NCI-H69 (cell line): Measurements from ENCODE around the gene SIKE1.
"Not testable (repeated sequence)": the region's sequence is repeated elsewhere in the genome, so short reads cannot be mapped to it uniquely, and the experiment has no call there.

Experiments
- DNase-seq: peaks from one replicate; lab custom pipeline; 2025; lab: John Stamatoyannopoulos, UW

SIKE1 gene

DNA sequence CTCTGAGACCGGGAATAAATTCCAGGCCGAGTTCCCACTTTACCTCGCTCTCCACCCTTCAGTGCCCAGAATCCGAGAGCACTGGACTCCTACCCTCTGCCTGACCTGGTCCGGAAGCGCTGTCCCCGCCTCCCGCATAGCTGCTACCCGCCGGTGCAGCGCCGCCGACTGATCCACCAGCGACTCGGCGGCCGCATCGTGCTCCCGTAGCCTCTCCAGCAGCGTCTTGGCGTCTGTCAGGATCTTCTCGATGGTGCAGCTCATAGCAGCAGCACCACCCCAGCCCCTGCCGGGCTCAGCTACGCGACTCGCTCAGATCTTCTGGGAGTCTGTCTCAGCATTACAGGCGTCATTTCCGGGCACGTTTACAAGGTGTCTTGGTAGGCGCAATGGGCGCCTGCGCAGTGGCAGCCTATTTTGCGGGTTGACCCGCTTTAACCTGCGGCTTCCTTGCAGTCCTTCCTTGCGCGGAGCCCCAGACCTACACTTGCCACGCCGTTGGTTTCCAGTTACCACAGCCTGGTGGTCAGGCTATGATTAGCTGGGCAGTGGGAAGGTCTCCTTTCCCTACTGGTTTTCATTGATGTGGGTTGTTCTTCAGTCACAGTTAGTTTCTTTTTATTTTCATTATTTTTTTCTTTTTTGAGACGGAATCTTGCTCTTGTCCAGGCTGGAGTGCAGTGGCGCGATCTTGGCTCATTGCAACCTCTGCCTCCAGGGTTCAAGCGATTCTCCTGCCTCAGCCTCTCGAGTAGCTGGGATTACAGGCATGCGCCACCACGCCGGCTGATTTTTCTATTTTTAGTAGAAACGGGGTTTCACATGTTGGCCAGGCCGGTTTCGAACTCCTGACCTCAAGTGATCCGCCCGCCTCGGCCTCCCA lies at the start of gene SIKE1:
SIKE1 (minus strand) TSS at position 342 of the 883 bp plus-strand sequence; CDS start at position 264, 78 bp downstream.
- DNase-seq, result peak; percentile 92

DNA sequence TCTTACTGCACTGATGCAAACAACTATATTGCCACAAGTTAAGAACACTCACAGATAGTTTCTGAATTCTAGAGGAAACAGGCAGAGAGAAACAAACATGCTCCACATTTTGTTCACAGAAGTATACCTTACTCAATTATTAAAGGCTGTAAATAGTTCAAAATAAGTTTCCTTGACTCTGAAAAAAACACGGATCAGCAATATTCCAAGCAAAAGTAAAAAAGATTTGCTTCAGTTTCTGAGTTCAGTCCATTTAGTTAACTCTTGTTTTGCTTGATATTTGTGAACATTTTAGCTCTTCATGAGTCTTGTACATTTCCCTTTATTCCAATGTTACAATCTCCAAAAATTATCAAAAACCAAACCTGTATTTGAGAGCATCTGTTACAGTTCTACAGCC lies 49.6 kb upstream of the SIKE1 start:
- not testable (repeated sequence) for DNase-seq

DNA sequence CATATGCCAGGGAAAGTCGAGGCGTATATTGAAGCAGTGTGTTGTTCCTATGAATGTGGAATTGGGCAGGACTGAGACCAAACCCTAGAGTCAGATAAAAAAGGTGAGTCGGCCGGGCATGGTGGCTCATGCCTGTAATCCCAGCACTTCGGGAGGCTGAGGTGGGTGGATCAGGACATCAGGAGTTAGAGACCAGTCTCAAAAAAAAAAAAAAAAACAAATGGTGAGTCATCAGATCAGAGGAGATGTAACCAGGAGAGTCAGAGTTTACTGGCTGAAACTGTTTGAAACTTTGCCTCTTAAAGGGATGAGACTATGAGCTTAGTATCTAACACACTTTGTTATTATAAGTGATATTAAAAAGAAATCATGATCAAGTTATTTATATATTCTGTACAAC lies 47.8 kb upstream of the SIKE1 start:
- no peak for DNase-seq

DNA sequence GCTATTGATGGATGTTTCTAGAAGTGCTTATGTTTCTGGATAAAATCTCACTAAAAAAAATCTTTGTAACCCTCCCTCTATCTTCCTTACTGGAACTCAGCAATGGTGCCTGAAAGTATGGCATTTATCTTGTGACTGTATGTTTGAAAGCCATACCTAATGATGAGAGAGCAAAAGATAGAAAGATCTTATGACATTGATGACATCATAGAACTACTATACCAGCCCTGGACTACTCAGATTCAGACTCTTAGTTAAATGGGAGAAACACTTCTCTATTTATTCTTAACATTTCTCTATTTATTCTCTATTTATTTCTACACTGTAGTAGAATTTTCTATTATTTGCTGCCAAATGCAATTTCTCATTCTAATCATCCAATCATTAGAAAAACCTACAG lies 41.5 kb upstream of the SIKE1 start:
- DNase-seq, result no peak

DNA sequence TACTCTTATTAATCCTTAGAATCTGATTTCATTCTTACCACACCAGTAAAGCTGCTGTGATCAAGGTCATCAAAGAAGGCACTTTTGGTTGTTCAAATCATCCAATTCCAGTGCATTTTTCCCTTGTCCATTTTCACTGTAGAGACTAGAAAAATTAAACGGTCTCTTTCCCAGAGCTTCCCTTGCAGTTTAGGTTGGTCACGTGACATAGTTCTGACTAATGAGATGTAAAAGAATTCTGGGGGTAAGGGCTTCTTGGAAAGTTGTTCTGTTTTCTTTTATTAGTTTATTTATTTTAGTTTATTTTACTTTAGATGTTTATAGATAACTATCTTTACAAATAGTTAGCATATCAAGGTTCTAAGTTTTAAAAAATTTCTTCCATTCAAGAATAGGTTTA lies 39.9 kb upstream of the SIKE1 start:
- DNase-seq, result no peak

DNA sequence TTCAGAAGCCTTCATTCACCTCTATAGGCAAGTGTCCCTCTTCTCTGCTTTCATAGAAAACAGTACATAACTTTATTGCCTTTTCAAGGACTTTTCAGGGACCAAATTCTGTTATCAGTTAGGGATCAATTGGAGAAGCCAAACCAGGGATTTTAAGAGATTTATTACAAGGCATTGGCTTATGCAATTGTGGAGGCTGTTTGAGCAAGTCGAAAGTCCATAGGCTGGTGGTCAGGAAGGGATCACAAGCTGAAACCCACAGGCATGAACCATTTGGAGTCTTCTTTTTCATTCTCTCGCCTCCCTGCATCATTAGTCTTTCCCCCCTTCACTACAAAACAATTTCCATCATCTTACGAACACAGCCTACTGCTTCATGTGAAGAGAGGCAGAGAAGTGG lies 39.4 kb upstream of the SIKE1 start:
- no peak for DNase-seq

DNA sequence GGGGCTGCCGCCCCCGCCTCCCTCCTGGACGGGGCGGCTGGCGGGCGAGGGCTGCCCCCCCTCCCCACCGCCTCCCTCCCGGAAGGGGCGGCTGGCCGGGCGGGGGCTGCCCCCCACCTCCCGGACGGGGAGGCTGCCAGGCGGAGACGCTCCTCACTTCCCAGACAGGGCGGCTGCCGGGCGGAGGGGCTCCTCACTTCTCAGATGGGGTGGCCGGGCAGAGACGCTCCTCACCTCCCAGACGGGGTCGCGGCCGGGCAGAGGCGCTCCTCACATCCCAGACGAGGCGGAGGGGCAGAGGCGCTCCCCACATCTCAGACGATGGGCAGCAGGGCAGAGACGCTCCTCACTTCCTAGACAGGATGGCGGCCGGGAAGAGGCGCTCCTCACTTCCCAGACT lies 24.0 kb upstream of the SIKE1 start:
- DNase-seq, result not testable (repeated sequence)

DNA sequence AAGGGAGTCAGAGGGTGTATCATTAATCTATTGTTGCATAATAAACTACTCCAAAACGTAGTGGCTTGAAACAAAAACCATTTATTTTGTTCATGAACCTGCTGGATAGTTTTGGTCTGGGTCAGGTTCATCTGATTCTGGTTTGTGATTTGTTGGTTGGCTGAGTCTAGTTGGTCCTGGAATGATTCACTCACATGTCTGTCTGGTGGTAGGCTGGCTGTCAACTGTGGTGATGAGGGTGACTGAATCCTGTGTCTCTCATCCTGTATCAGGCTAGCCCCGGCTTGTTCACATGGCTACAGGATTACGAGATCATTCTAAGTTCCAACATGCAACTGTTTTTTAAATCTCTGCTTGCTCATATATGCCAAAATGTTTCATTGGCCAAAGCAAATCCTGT lies 22.5 kb upstream of the SIKE1 start:
- DNase-seq, result no peak

DNA sequence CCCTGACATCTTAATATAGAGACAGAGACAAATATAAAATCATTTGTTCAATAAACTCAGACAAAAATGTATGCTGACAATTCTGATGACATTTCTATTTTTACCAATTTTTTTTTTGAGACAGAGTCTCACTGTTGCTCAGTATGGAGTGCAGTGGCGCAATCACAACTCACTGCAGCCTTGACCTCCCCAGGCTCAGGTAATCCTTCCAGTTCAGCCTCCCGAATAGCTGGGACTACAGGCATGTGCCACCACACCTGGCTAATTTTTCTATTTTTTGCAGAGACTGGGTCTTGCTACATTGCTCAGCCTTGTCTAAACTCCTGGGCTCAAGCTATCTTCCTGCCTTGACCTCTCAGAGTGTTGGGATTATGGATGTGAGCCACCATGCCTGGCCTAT lies 13.6 kb upstream of the SIKE1 start:
- no peak for DNase-seq

DNA sequence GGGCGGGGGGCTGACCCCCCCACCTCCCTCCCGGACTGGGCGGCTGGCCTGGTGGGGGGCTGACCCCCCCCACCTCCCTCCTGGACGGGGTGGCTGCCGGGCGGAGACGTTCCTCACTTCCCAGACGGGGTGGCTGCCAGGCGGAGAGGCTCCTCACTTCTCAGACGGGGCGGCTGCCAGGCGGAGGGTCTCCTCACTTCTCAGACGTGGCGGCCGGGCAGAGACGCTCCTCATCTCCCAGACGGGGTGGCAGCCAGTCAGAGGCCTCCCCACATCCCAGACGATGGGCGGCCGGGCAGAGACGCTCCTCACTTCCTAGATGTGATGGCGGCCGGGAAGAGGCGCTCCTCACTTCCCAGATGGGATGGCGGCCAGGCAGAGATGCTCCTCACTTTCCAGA lies 10.1 kb upstream of the SIKE1 start:
- DNase-seq, result not testable (repeated sequence)

DNA sequence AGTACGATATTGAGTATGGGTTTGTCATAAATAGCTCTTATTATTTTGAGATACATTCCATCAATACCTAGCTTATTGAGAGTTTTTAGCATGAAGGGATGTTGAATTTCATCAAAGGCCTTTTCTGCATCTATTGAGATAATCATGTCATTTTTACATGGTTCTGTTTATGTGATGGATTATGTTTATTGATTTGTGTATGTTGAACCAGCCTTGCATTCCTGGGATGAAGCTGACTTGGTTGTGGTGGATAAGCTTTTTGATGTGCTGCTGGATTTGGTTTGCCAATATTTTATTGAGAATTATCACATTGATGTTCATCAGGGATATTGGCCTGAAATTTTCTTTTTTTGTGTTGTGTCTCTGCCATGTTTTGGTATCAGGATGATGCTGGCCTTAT lies 6.0 kb upstream of the SIKE1 start:
- DNase-seq, result not testable (repeated sequence)

DNA sequence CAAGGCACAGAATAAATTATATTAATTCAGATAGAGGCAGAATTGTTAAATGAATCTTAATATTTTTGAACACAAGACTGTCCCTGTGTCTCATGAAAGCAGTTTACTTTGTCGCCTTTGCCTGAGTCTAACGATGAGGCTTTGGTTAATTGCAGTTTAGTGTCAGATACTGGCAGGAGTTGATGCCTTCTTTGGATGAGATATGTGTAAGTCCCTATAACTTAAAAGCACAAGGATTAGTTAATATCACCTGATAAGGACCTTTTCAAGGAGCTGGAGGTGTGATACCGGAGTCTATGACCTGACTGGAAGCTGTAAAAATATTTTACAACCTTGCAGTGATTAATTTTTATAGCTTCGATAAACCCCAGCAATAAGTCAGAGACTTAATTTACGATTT lies 2.0 kb upstream of the SIKE1 start:
- DNase-seq, result no peak

DNA sequence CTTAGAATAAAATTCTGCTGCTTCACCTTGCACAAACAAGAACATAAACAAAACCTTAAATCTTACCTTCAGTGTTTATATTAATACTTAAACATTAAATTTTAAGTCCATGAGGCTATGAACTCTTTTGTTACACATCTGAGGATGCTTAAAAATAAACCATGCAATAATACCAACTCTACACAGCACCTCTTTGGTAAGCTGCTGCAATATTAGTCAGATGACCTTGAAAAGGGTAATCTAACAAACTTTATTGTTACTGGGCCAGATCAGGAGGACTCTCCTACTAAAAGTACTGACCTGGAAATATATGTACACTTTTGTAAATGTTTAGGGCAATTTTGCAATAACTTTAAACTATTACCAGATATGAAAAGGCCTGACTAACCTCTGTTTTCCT lies 763 bp downstream of the SIKE1 start:
- DNase-seq, result no peak

DNA sequence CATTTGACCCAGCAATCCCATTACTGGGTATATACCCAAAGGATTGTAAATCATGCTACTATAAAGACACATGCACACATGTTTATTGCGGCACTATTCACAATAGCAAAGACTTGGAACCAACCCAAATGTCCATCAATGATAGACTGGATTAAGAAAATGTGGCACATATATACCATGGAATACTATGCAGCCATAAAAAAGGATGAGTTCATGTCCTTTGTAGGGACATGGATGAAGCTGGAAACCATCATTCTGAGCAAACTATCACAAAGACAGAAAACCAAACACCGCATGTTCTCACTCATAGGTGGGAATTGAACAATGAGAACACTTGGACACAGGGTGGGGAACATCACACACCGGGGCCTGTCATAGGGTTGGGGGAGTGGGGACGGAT lies 3.8 kb downstream of the SIKE1 start:
- DNase-seq, result not testable (repeated sequence)

DNA sequence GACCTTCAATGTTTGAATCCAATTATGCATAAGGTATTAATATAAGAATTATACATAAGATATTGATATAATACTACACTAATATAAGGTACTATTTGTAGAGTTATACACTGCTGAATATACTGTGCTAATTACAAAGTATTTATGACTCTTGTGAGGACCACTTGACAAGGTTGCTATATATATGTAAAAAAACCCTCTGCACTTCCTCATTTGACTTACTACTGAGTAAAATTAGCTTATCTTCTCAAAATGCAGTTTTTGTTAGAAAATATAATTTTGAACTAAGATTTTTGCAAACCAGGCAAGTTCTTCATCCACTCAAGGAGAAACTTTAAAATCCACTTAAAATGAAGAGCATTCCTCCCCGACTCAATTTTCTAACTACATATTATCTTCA lies 8.5 kb downstream of the SIKE1 start:
- DNase-seq, result no peak

DNA sequence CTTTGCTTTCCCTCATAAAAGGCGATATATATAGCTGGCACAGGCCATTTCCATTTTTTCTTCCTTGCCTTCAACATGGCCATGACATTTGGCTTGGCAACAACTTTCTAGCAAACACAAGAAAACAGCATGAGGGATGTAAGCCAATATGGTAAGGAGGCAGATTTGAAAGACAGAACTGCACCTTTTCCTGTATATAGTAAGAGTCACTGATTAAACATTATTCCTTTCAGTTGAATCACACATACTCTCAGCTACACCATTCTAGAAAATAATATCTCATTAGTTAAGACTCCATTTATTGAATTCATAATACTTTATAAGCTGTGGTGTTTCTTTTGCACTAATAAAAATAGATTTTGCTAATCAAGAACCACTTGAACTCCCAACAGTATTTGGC lies 9.5 kb downstream of the SIKE1 start:
- no peak for DNase-seq

DNA sequence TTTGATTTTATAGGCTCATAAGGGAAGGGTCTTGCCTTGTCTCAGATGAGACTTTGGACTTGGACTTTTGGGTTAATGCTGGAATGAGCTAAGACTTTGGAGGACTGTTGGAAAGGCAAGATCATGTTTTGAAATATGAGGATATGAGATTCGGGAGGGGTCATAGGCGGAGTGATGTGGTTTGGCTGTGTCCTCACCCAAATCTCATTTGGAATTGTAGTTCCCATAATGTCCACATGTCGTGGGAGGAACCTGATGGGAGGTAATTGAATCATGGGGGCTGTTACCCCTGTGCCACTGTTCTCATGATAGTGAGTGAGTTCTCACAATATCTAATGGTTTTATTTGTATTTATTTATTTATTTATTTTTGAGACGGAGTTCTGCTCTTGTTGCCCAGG lies 15.8 kb downstream of the SIKE1 start:
- no peak for DNase-seq

DNA sequence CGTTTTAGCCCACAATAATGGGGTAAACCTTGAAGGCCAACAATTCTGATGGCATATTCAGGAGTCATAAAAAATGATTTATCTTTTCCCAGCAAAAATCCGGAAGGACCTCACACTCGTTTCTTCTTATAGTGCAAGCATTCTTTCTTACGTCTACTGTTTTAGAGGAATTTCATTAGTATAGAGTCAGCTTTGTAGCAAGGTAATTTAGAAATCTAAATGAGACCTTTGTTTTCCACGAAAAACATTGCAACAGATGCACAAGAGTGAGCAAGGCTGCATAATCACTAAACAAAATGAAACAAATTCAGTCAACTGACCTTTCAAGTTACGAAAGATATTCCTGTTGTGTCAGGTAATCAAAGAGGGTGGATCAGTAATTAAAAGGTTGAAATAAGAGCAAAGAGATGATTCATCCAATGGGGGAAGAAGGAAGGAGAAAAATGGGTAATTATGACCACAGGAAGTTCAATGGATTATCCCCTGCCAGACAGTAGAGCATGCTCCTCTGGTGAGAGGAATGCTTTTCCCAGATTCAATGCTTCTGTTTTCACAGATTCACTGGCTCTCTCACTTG lies 22.1 kb downstream of the SIKE1 start:
- peak; percentile 50 for DNase-seq

DNA sequence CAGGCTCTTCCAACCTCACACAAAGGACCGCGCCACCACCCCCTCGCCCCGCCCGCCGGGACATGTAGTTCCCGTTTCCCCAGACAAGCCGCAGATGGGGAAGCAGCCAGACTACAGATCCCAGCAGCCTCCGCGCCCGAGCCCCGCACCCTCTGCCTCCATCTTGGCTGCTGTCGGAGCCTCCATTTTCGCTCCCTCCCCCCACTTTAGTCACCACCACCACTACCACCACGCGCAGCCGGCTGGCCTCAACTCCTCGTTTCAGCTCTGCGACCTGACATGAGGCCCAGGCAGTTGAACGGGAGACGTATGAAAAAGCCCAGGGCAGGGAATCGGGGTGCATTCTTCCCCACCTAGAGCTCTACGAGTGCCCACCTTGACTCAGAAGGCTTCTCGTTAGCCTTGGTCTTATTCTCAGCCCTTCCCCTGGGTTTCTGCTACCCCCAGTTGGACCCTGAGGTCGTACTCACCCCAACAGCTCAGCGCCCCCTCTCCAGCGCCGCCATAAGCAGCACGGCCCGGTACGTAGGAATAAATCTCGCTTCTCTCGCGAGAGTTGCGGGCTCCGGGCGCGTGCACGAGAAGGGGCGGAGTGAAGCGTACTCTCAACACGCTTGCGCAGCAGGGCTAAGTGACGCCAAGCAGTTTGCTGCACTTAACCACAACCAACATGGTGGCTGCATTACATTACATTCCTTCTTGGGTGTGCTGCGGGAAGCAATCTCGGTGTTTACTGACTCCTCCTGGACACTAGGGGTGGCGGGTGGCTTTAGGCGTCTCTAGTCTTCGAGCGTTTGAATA lies 22.8 kb downstream of the SIKE1 start, which contains the start of gene CSDE1:
CSDE1 (minus strand) TSS at position 530 of the 801 bp plus-strand sequence. CDS start 18,094 bp downstream, outside the sequence.
- DNase-seq, result peak; percentile 97

DNA sequence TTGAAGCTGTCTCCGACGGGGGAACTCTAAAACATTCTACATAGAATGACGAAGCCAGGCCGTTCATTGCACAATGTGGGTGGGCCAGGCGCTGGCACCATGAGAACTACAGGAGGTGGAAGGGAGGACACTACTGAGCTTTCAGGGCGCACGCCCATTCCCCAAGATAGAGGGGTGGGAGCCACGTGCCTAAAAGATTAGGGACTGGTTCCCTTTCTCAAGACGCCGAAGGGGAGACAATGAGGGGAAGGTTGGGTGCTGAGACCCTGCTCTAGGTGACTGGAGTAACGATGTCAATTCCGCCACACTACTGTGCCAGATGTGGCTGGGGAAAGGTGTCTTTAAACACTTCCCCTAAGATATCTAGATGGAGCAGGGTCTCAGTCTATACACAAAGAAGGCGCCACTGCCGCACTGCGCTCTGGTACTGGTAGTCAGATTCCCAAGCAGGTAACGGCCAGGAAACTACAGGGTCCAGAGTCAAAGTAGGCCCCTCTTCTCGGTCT lies 23.5 kb downstream of the SIKE1 start:
- DNase-seq, result no peak

DNA sequence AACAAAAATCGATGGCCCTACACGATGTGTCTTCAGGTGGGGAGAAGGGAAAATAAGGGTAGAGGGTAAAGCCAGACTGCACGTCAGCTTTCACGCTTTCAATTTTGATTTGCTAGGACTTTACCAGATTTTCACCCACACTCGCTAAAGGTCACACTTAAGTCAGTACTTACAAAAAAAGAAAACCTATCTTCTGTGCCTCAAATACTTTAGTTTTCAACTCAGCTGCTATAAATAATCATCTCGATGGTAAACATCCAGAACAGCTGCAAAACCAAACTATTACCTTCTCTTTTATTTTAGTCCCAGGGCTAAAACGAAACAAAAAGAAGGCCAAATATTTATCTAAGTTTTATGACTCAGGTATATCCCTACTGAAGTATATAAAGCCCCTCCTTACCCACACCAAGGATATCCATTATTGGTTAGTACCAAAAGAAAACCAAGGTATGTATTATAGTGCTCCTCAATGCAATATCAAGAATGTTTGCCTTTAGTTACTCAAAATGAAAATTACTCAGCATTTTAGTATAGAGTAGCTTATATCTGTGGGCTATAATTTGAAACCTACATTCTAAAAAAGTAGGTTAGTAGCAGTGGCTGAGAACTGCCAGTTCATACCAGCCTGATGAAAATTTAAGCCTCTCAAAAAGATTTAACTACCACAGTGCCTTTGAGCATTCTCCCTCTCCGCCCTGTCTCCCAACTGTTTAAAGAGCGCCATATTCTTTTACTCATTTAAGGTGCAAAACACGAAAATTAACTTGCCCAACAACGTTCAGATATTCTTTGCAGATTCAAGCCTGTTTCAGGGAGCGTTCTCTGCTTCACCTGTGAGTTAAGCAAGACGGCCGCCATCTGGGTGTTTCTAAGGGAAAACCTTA lies 24.2 kb downstream of the SIKE1 start:
- DNase-seq, result no peak
